Muscle of leg (tissue), 11 donors: ENCODE measurements around the gene ZSWIM7. TPM values are rescaled to one million over a fixed set of nuclear protein-coding genes. Genes with fewer than 3 reads are reported as not detected.
A peak's percentile ranks its signal among the peaks of the same experiment; 100 is the strongest.

Experiments
- DNase-seq: peaks from one replicate; pipeline ENCODE4 v3.0.0; 2013
- H3K27ac ChIP-seq: one replicate; pipeline ENCODE4 v1.5.1; 2013; ENCODE audit warnings: mild to moderate bottlenecking, low read length, control low read depth
- H3K27me3 ChIP-seq: one replicate; pipeline ENCODE4 v1.6.1; 2013; ENCODE audit warnings: low read length; ENCODE audit not compliant: control insufficient read depth, insufficient read depth
- H3K36me3 ChIP-seq: one replicate; pipeline ENCODE4 v1.6.1; 2013; ENCODE audit warnings: low read length; ENCODE audit not compliant: control insufficient read depth, insufficient read depth
- H3K4me1 ChIP-seq: one replicate; pipeline ENCODE4 v1.6.1; 2013; ENCODE audit warnings: low read length; ENCODE audit not compliant: control insufficient read depth, insufficient read depth
- H3K4me3 ChIP-seq: one replicate; pipeline ENCODE4 v1.5.1; 2013; ENCODE audit warnings: low read length, control low read depth
- H3K9me3 ChIP-seq: replicated peaks from 2 replicates; pipeline ENCODE4 v1.6.1; 2013; ENCODE audit warnings: low read depth, low read length; ENCODE audit not compliant: control insufficient read depth
- WGBS: methylation state at CpG from one replicate; pipeline ENCODE4 v1.1.5; 2013; ENCODE audit warnings: missing lambda C conversion rate; ENCODE audit not compliant: insufficient coverage; 5-methylcytosine and 5-hydroxymethylcytosine counted together
- polyA plus RNA-seq, 8 donors: library from polyadenylated mRNA; unstranded; fragments of 120-200 nt; gene quantifications; one replicate each; pipeline versions ENCODE4 v1.2.1 to v1.2.3, GENCODE V29; 2013; ENCODE audit warnings: inconsistent platforms in 1 of 8, low replicate concordance in 1 of 8; ENCODE audit not compliant: insufficient read length in 8 of 8, insufficient read depth in 1 of 8
- total RNA-seq: library from RNA; stranded (reverse); fragments of 120-200 nt; gene quantifications from one replicate; pipeline ENCODE4 v1.2.4, GENCODE V29; 2013

Gene ZSWIM7
- total and polyA plus RNA-seq, 9 donors, result 25.3 to 49.5 (median 33.2) TPM

GRCh38 chr17:15965528-15965927 is 34.0 kb downstream of the ZSWIM7 start:
- Histone ChIP-seq H3K36me3 (no peaks in the 10 kb centered on the region), H3K27me3 (no peaks in the 10 kb centered on the region), H3K4me1 (peaks cover 10% of the 10 kb centered on the region), H3K4me3 (no peak overlapping the region), H3K9me3 (no peaks in the 10 kb centered on the region), H3K27ac (no peak overlapping the region)
- 64% methylated on average over 5 of the region's 6 CpGs for WGBS
- DNase-seq, result no peak

DNA sequence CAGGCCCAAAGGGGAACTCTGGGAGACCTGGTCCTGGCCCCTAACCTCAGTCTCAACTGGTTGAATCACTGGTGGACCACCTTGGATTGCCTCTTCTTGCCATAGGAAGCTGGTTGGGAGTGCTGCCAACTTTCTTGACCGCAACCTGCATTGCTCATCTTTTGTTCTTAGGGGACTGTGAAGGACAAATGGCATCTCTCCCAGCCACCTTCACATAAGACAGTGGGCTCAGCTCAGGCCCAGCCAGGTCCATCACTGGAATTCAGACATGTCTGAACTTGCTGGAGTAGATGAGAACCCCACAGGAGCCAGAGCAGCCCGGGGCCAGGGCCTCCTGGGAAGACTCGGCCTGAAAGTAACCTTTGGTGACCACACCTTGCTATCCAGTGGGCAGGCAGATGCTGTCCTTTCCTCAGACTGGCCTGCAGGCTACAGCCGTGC is 35.8 kb downstream of the ZSWIM7 start:
- Histone ChIP-seq H3K9me3 (no peaks in the 10 kb centered on the region), H3K4me3 (no peak overlapping the region), H3K27me3 (no peaks in the 10 kb centered on the region), H3K27ac (no peak overlapping the region), H3K4me1 (peaks cover 10% of the 10 kb centered on the region), H3K36me3 (no peaks in the 10 kb centered on the region)
- no peak for DNase-seq
- 77% methylated on average over 3 of the region's 4 CpGs for WGBS

DNA sequence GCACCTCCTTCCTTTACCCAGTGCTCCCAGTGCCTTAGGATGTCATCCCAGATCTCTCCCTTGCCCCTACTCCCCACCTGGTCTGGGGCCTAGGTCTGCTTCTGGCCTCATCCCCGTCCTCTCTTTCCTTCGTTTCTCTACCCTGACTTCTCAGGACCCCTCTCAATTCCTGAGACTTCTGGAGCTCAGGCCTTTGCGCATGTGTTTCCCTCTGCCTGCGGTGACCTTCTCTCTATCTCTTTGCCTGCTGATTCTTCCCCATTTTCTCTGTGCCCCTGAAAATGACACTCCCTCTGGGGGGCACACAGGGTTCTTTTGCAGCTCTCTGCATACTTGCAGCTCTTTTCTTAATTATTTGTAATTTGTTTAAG is 41.0 kb downstream of the ZSWIM7 start:
- Histone ChIP-seq H3K4me1 (no peaks in the 10 kb centered on the region), H3K4me3 (no peak overlapping the region), H3K27ac (no peak overlapping the region), H3K36me3 (no peaks in the 10 kb centered on the region), H3K27me3 (no peaks in the 10 kb centered on the region), H3K9me3 (no peaks in the 10 kb centered on the region)
- no peak for DNase-seq
- 78% methylated on average over 3 of the region's 4 CpGs for WGBS

DNA sequence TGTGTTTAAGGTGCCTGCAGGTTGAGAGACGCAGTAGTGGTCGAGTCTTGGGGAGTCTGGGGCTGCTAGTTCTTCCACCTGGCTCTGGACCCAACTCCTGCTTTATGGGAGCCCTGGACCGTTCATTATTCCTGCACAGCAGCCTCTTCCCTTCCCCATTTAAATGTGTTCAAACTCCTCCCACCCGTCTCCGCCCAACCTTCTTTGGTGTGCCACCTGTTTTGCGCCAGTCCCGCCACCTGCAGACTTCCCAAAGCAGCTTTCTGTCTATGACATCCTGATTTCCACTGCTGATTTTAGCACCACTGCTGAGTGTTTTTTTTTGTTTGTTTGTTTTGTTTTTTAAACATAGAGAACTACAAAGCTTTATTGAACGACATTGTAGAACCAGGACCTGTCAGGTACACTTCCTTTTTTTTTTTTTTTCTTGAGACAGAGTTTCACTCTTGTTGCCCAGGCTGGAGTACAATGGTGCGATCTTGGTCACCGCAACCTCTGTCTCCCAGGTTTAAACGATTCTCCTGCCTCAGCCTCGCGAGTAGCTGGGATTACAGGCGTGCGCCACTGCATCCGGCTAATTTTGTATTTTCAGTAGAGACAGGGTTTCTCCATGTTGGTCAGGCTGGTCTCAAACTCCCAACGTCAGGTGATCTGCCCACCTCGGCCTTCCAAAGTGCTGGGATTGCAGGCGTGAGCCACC is 41.7 kb downstream of the ZSWIM7 start:
- Histone ChIP-seq H3K27ac (no peak overlapping the region), H3K4me1 (no peaks in the 10 kb centered on the region), H3K4me3 (no peak overlapping the region), H3K36me3 (no peaks in the 10 kb centered on the region), H3K9me3 (no peaks in the 10 kb centered on the region), H3K27me3 (no peaks in the 10 kb centered on the region)
- no peak for DNase-seq
- WGBS, result 90% methylated on average over 9 of the region's 19 CpGs

- H3K4me3 ChIP-seq, result no peak overlapping the region
- no peak for DNase-seq
- H3K4me1 ChIP-seq, result no peaks in the 10 kb centered on the region
- no peak overlapping the region for H3K27ac ChIP-seq
- 85% methylated on average over 6 of the region's 6 CpGs for WGBS
- H3K36me3 ChIP-seq, result no peaks in the 10 kb centered on the region
- H3K27me3 ChIP-seq, result no peaks in the 10 kb centered on the region
- no peaks in the 10 kb centered on the region for H3K9me3 ChIP-seq
Measured at GRCh38 chr17:15957206-15957605, 42.3 kb downstream of the ZSWIM7 start.

DNA sequence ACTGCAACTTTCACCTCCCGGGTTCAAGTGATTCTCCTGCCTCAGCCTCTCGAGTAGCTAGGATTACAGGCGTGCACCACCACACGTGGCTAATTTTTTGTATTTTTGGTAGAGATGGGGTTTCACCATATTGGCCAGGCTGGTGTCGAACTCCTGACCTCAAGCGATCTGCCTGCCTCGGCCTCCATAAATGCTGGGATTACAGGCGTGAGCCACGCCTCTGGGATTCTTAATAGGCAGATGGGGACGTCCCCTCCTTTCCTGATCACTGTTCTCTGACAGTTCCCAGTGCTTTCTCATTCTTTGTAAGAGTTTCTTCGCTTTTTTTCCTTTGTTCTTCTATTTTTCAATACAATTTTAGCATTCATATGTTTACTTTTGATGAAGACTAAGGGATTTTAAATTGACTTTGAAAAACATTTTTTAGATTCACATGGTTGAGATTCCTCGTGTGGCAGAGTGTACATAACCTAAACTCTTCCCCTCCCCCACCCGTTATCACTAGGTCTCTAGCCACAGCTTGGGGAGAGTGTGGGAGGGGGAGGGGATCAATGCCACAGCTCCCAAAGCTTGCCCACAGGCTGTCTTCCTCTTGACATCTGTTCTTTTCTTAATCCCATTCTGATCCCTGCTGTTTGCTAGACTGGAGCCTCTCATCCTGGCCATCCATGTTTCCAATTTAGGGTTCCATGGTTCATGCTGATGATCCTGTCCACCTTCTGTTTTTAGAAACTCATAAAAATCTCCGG is 43.5 kb downstream of the ZSWIM7 start:
- H3K27ac ChIP-seq, result no peak overlapping the region
- H3K4me1 ChIP-seq, result no peaks in the 10 kb centered on the region
- WGBS, result 93% methylated on average over 5 of the region's 14 CpGs
- no peaks in the 10 kb centered on the region for H3K9me3 ChIP-seq
- no peak for DNase-seq
- no peaks in the 10 kb centered on the region for H3K27me3 ChIP-seq
- no peaks in the 10 kb centered on the region for H3K36me3 ChIP-seq
- H3K4me3 ChIP-seq, result no peak overlapping the region

- peak; percentile 15 for DNase-seq
- no peak overlapping the region for H3K4me3 ChIP-seq
- no peaks in the 10 kb centered on the region for H3K4me1 ChIP-seq
- H3K36me3 ChIP-seq, result no peaks in the 10 kb centered on the region
- WGBS, result 45% methylated on average over 2 of the region's 5 CpGs
- no peak overlapping the region for H3K27ac ChIP-seq
- no peaks in the 10 kb centered on the region for H3K27me3 ChIP-seq
- no peaks in the 10 kb centered on the region for H3K9me3 ChIP-seq
Measured at GRCh38 chr17:15954222-15954621, 45.3 kb downstream of the ZSWIM7 start.

DNA sequence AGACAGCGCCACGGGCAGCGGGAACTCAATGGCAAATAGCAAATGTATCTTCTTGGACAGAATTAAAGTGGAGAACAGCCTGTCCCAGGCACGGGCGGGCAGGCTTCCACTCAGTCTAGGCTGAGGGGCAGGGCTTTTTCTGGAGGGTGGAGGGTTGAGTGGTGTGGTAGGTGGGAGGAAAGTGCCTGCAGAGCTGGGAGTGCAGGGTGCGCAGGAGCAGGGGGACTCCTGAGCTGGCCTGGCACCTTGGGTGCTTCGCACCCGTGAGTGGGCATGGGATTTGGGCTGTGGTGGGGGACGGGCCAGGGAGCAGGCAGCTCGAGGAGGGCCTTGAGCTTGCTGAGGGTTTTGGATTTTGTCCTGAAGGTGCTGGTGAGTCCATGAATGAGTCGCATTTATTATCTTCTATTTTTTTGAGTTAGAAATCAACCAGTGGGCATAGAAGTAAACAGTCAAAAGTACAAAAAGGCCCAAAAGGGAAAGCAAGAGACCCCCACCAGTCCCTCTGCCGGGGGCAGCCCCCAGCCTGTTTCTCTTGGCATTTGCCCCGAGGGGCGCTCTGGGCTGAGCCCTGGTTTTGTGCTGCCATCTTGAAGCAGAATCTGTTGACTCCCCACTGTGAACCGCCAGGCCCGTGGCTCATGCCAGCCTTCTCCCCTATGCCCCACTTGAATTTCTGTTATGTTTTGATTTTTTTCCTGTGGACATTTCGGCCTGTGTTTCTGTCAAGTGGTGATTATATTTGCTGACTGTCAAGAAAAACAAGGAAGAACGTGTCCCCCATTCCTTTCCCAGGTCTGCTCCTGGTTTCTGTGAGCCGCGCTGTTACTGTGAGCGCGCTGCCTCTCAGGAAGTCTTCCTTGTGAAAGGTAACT is 46.4 kb downstream of the ZSWIM7 start:
- H3K4me3 ChIP-seq, result no peak overlapping the region
- DNase-seq, result no peak
- H3K27me3 ChIP-seq, result no peaks in the 10 kb centered on the region
- WGBS, result 70% methylated on average over 13 of the region's 22 CpGs
- H3K27ac ChIP-seq, result no peak overlapping the region
- no peaks in the 10 kb centered on the region for H3K9me3 ChIP-seq
- H3K4me1 ChIP-seq, result no peaks in the 10 kb centered on the region
- no peaks in the 10 kb centered on the region for H3K36me3 ChIP-seq

- Histone ChIP-seq H3K9me3 (no peaks in the 10 kb centered on the region), H3K4me1 (peaks cover 3% of the 10 kb centered on the region), H3K27me3 (no peaks in the 10 kb centered on the region), H3K27ac (no peak overlapping the region), H3K36me3 (no peaks in the 10 kb centered on the region), H3K4me3 (no peak overlapping the region)
- no peak for DNase-seq
- WGBS, result no CpG with 5 or more reads among the region's 7 CpGs
Measured at GRCh38 chr17:15952048-15952532, 47.4 kb downstream of the ZSWIM7 start.
